SK-N-SH treated with all-trans-retinoic acid at 6 μM for 48 hours (cell line): Measurements from ENCODE around the gene MIA2.

Experiments used
- ARNTL ChIP-seq: fragments of 450-650 bp; formaldehyde crosslinking; IDR thresholded peaks from 2 replicates; pipeline ENCODE4 v1.5.0; 2020; ENCODE audit warnings: low read depth, mild to moderate bottlenecking, moderate library complexity, borderline replicate concordance
- BACH2 ChIP-seq: fragments of 250-450 bp; sonication (Bioruptor Pico); IDR thresholded peaks from 2 replicates; pipeline ENCODE4 v1.9.0; 2021; ENCODE audit warnings: mild to moderate bottlenecking, borderline replicate concordance
- CSDC2 ChIP-seq: fragments of 250-450 bp; sonication (Bioruptor Pico); IDR thresholded peaks from 2 replicates; pipeline ENCODE4 v1.5.0; 2020; ENCODE audit warnings: mild to moderate bottlenecking, moderate library complexity
- ESRRG ChIP-seq: fragments of 250-450 bp; sonication (Bioruptor Pico); IDR thresholded peaks from 2 replicates; pipeline ENCODE4 v1.6.1; 2021; ENCODE audit warnings: mild to moderate bottlenecking
- OSR1 ChIP-seq: fragments of 250-450 bp; sonication (Bioruptor Pico); IDR thresholded peaks from 2 replicates; pipeline ENCODE4 v1.8.0; 2022; ENCODE audit warnings: moderate library complexity, mild to moderate bottlenecking, inconsistent platforms
- RARB ChIP-seq: fragments of 250-450 bp; sonication (Bioruptor Pico); IDR thresholded peaks from 2 replicates; pipeline ENCODE4 v1.8.0; 2021; ENCODE audit warnings: mild to moderate bottlenecking, moderate library complexity
- SNAI2 ChIP-seq: fragments of 250-450 bp; sonication (Bioruptor Pico); IDR thresholded peaks from 2 replicates; pipeline ENCODE4 v1.5.0; 2020; ENCODE audit warnings: mild to moderate bottlenecking, moderate library complexity
- TCF4 ChIP-seq: fragments of 250-450 bp; sonication (Bioruptor Pico); IDR thresholded peaks from 2 replicates; pipeline ENCODE4 v1.8.0; 2021; ENCODE audit warnings: mild to moderate bottlenecking, moderate library complexity, borderline replicate concordance
- ZFP3 ChIP-seq: fragments of 250-450 bp; sonication (Bioruptor Pico); IDR thresholded peaks from 2 replicates; pipeline ENCODE4 v1.5.0; 2020; ENCODE audit warnings: mild to moderate bottlenecking, moderate library complexity
- ZFP30 ChIP-seq: fragments of 450-650 bp; formaldehyde crosslinking; IDR thresholded peaks from 2 replicates; pipeline ENCODE4 v1.5.0; 2022; ENCODE audit warnings: mild to moderate bottlenecking, moderate library complexity
- ZNF8 ChIP-seq: fragments of 450-650 bp; formaldehyde crosslinking; IDR thresholded peaks from 2 replicates; pipeline ENCODE4 v1.5.0; 2020; ENCODE audit warnings: mild to moderate bottlenecking, moderate library complexity
- TF ChIP-seq, protein P1 (sequence below): fragments of 250-450 bp; sonication (Bioruptor Pico); IDR thresholded peaks from 2 replicates; pipeline ENCODE4 v1.8.0; 2020; ENCODE audit warnings: mild to moderate bottlenecking, moderate library complexity, borderline replicate concordance
- TF ChIP-seq, protein P2 (sequence below): fragments of 250-450 bp; sonication (Bioruptor Pico); IDR thresholded peaks from 2 replicates; pipeline ENCODE4 v1.5.1; 2021; ENCODE audit warnings: mild to moderate bottlenecking, moderate library complexity
- TF ChIP-seq, protein P3 (sequence below): fragments of 250-450 bp; sonication (Bioruptor Pico); IDR thresholded peaks from 2 replicates; pipeline ENCODE4 v1.5.1; 2020; ENCODE audit warnings: low read depth, mild to moderate bottlenecking, moderate library complexity

DNA sequence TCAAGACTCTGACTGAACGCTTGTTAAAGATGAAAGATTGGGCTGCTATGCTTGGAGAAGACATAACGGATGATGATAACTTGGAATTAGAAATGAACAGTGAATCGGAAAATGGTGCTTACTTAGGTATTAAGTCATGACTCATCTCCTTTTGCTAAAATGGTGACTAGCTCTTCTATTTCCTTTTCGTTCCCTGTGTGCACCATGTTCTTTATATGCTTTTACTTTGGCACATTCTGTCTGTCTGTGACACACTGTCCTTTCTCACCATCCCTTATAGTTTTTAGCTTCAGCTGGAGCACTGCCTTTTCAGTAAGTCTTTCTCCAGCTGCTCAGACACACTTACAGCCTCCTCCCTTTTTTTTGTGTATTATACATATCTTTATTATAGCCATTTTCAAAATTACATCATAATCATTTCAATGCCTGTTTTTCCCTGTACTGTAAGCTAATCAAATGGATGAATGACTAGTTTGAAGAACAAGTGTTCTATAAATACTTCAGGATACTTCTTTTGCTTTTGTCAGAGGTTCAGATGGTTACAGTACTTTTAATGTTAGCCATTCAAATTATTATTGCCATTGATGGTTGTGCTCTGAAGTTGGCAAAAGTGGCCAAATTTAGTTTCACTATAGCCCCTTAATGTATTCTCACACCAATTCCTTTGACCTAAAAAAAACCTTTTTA is 68.6 kb downstream of the MIA2 start:
- TF ChIP-seq ZFP3 (CRISPR knock-in tag) (no peak), ZFP30 (CRISPR knock-in tag) (no peak), CSDC2 (no peak), RARB (no peak), BACH2 (no peak), ESRRG (CRISPR knock-in tag) (no peak), SNAI2 (no peak), OSR1 (CRISPR knock-in tag) (no peak), TCF4 (CRISPR knock-in tag) (no peak), ZNF8 (CRISPR knock-in tag) (no peak), ARNTL (no peak)
- TF ChIP-seq, protein P1, sequence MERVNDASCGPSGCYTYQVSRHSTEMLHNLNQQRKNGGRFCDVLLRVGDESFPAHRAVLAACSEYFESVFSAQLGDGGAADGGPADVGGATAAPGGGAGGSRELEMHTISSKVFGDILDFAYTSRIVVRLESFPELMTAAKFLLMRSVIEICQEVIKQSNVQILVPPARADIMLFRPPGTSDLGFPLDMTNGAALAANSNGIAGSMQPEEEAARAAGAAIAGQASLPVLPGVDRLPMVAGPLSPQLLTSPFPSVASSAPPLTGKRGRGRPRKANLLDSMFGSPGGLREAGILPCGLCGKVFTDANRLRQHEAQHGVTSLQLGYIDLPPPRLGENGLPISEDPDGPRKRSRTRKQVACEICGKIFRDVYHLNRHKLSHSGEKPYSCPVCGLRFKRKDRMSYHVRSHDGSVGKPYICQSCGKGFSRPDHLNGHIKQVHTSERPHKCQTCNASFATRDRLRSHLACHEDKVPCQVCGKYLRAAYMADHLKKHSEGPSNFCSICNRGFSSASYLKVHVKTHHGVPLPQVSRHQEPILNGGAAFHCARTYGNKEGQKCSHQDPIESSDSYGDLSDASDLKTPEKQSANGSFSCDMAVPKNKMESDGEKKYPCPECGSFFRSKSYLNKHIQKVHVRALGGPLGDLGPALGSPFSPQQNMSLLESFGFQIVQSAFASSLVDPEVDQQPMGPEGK (CRISPR knock-in tag): no peak
- TF ChIP-seq, protein P2, sequence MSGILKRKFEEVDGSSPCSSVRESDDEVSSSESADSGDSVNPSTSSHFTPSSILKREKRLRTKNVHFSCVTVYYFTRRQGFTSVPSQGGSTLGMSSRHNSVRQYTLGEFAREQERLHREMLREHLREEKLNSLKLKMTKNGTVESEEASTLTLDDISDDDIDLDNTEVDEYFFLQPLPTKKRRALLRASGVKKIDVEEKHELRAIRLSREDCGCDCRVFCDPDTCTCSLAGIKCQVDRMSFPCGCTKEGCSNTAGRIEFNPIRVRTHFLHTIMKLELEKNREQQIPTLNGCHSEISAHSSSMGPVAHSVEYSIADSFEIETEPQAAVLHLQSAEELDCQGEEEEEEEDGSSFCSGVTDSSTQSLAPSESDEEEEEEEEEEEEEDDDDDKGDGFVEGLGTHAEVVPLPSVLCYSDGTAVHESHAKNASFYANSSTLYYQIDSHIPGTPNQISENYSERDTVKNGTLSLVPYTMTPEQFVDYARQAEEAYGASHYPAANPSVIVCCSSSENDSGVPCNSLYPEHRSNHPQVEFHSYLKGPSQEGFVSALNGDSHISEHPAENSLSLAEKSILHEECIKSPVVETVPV: no peak
- TF ChIP-seq, protein P3, sequence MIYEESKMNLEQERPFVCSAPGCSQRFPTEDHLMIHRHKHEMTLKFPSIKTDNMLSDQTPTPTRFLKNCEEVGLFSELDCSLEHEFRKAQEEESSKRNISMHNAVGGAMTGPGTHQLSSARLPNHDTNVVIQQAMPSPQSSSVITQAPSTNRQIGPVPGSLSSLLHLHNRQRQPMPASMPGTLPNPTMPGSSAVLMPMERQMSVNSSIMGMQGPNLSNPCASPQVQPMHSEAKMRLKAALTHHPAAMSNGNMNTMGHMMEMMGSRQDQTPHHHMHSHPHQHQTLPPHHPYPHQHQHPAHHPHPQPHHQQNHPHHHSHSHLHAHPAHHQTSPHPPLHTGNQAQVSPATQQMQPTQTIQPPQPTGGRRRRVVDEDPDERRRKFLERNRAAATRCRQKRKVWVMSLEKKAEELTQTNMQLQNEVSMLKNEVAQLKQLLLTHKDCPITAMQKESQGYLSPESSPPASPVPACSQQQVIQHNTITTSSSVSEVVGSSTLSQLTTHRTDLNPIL (CRISPR knock-in tag): no peak
